NT2/D1 (cell line): ENCODE measurements around the gene KIF13A.

Experiments
- DNase-seq: peaks from one replicate; pipeline ENCODE4 v3.0.0-alpha.2; 2011; ENCODE audit warnings: low read depth, low spot score
- H3K27me3 ChIP-seq: 2 replicates; pipeline ENCODE4 v1.6.0; 2011; ENCODE audit warnings: mild to moderate bottlenecking; ENCODE audit not compliant: insufficient read length, insufficient read depth
- H3K36me3 ChIP-seq: 2 replicates; pipeline ENCODE4 v1.6.1; 2011; ENCODE audit warnings: mild to moderate bottlenecking, low read length, mixed read lengths; ENCODE audit not compliant: insufficient read depth, insufficient read length
- H3K4me1 ChIP-seq: 2 replicates; pipeline ENCODE4 v1.5.1; 2011; ENCODE audit not compliant: insufficient read depth, insufficient read length
- H3K4me3 ChIP-seq: 2 replicates; pipeline ENCODE4 v1.5.1; 2011; ENCODE audit warnings: low read depth; ENCODE audit not compliant: insufficient read length
- H3K9ac ChIP-seq: 2 replicates; pipeline ENCODE4 v1.6.0; 2011; ENCODE audit warnings: low read depth; ENCODE audit not compliant: insufficient read length
- H3K9me3 ChIP-seq: 2 replicates; pipeline ENCODE4 v1.5.1; 2011; ENCODE audit warnings: mild to moderate bottlenecking, low read length; ENCODE audit not compliant: insufficient read depth
- SUZ12 ChIP-seq: IDR thresholded peaks from 2 replicates; pipeline ENCODE4 v1.6.1; 2011; ENCODE audit not compliant: insufficient read length, insufficient read depth; ENCODE audit errors: extremely low read depth
- YY1 ChIP-seq: IDR thresholded peaks from 2 replicates; pipeline ENCODE4 v1.6.1; 2011; ENCODE audit not compliant: insufficient read length, insufficient read depth
- ZNF274 ChIP-seq: IDR thresholded peaks from 2 replicates; pipeline ENCODE4 v1.6.1; 2011; ENCODE audit warnings: mild to moderate bottlenecking, low read depth, low read length

KIF13A gene

DNA sequence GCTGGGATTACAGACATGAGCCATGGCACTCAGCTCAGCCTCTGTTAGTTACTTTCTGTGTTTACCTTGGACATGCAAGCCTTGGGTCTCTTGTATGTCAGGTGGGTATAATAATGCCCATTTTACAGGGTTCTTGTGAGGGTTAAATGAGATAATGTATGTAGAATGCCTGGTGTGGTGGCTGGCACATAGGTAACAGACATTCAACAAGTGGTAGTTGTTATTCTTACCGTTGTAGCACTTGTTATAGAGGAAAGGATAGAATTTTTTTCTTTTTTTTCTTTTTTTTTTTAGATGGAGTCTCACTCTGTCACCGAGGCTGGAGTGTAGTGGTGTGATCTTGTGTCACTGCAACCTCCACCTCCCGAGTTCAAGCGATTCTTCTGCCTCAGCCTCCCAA, 8.0 kb upstream of the KIF13A start:
- Histone ChIP-seq H3K27me3 (no peaks in the 10 kb centered on the region), H3K36me3 (no peaks in the 10 kb centered on the region), H3K4me3 (no peak overlapping the region), H3K9me3 (no peaks in the 10 kb centered on the region), H3K9ac (no peak overlapping the region), H3K4me1 (no peaks in the 10 kb centered on the region)
- TF ChIP-seq SUZ12 (no peak), ZNF274 (no peak), YY1 (no peak)
- no peak for DNase-seq

DNA sequence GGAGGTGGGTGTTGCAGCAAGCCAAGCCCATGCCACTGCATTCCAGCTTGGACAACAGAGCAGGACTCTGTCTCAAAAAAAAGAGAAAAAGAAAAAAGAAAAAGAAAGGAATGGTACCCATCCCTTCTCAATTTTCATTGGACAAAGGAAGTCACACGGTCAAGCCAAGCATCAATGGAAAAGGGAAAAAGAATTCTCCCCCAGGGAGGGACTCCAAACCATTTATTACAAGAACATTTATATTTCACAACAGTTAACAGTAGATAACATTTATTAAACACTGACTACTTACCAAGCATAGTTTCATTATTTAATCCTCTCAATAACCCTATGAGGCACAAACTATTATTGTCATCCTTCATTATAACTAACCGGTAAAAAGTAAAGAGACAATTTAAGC, 6.6 kb upstream of the KIF13A start:
- H3K9me3 ChIP-seq = no peaks in the 10 kb centered on the region
- no peaks in the 10 kb centered on the region for H3K4me1 ChIP-seq
- peaks cover 3% of the 10 kb centered on the region for H3K27me3 ChIP-seq
- no peak overlapping the region for H3K4me3 ChIP-seq
- TF ChIP-seq SUZ12 (no peak), YY1 (no peak), ZNF274 (no peak)
- H3K9ac ChIP-seq = no peak overlapping the region
- no peaks in the 10 kb centered on the region for H3K36me3 ChIP-seq
- DNase-seq = no peak

DNA sequence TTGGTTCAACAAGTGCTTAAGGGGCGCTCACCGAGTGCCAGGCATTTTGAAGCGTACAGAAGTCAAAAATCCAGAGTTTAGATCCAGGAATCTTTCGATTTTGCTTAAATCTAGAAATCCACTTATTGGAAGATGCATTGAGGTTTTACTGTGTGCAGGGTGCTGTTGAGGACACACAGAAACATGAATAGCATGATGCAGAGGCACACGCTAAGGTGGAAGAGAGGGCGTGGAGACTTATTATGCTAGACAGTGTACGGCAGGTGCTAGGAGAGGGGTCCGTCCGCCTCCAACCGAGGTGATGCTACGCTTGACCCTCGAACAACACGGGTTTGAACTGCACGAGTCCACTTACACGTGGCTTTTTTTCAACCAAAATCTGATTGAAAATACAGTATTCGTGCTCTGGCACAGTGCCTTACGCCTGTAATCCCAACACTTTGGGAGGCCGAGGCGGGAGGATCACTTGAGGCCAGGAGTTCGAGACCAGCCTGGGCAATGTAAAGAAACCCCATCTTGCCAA, 1.0 kb upstream of the KIF13A start:
- H3K9me3 ChIP-seq = no peaks in the 10 kb centered on the region
- DNase-seq = no peak
- peak overlapping the region; percentile 81 for H3K9ac ChIP-seq
- H3K4me3 ChIP-seq = peak overlapping the region; percentile 46
- H3K4me1 ChIP-seq = no peaks in the 10 kb centered on the region
- peaks cover 6% of the 10 kb centered on the region for H3K36me3 ChIP-seq
- no peak for TF ChIP-seq SUZ12
- TF ChIP-seq ZNF274 = no peak
- TF ChIP-seq YY1 = no peak
- H3K27me3 ChIP-seq = peaks cover 14% of the 10 kb centered on the region

DNA sequence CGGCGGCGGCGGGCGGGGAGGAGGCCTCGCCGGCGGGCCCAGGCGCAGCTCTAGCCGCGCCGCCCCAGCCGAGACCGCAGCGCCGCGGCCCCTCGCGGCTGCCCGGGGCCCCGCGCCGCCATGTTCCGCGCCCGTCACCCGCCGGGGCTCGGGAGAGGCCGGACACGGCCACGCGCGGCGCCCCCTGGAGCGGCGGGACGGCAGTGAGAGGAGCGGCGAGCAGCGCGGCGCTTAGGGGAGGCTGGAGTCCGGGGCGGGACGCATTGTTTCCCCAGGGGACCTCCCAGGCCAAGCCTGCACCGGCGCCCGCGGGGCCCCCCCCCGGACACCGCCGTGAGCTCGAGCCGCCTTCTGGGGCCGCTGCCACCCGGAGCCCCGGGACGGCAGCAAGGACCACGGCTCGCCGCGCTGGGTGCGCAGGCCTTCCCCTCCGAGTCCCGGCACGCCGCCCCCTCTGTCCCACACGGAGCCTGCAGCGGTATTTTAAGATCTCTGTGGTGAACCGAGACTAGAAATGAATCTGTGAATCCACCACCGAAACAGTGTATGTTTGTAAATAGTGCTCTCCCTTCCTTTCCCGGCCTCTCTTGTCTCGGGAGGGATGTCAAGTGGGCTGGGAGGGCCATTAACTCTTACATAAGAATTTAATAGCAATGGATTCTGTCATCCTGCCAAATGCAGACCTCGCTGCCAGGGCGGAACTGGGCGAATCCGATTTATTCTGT, 424 bp upstream of the KIF13A start:
- Histone ChIP-seq H3K4me1 (no peaks in the 10 kb centered on the region), H3K36me3 (peaks cover 8% of the 10 kb centered on the region), H3K9me3 (no peaks in the 10 kb centered on the region), H3K27me3 (peaks cover 14% of the 10 kb centered on the region), H3K9ac (peak overlapping the region; percentile 81), H3K4me3 (peak overlapping the region; percentile 46)
- DNase-seq = no peak
- TF ChIP-seq ZNF274 (no peak), YY1 (no peak), SUZ12 (no peak)

DNA sequence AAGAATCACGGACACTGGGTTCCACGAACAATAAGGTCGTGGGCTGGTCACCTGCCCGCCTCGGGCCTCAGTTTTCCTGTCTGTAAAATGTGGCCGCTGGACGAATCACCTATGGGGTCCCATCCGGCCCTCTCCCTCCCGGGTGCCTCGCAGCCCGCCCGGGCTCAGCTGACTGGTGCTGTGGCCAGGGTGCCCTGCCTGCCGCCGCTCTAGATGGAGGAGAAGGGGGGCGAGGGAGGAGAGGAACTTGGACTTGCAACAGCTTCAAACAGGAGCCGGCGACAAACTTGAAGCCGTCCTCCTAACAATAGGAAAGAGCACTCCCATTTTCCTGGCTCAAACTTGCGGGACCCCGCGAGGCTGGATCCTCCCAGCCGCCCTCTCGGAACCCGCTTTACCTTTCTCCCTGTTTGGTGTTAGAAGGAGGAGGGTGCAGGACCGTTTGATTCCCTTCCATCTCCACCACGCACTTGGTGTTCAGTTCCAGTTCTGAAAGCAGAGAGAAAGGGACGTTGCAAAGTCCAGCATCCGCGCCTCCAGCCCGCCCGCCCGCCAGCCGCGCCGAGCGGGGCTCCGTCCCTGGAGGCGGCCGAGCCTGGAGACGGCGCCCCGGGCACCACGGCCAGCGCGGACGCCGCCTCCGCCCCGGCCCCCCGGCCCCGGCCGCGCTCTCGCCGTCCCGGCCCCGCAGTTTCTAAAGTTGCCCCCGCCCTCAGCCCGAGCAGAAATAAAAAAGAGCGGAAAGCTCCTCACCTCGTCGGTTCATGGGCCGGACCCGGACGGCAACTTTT, 584 bp downstream of the KIF13A start:
- peak overlapping the region; percentile 62 for H3K4me3 ChIP-seq
- peaks cover 14% of the 10 kb centered on the region for H3K27me3 ChIP-seq
- peak overlapping the region; percentile 77 for H3K9ac ChIP-seq
- H3K36me3 ChIP-seq = peaks cover 11% of the 10 kb centered on the region
- H3K4me1 ChIP-seq = no peaks in the 10 kb centered on the region
- DNase-seq = no peak
- TF ChIP-seq YY1 (no peak), SUZ12 (no peak), ZNF274 (no peak)
- no peaks in the 10 kb centered on the region for H3K9me3 ChIP-seq

DNA sequence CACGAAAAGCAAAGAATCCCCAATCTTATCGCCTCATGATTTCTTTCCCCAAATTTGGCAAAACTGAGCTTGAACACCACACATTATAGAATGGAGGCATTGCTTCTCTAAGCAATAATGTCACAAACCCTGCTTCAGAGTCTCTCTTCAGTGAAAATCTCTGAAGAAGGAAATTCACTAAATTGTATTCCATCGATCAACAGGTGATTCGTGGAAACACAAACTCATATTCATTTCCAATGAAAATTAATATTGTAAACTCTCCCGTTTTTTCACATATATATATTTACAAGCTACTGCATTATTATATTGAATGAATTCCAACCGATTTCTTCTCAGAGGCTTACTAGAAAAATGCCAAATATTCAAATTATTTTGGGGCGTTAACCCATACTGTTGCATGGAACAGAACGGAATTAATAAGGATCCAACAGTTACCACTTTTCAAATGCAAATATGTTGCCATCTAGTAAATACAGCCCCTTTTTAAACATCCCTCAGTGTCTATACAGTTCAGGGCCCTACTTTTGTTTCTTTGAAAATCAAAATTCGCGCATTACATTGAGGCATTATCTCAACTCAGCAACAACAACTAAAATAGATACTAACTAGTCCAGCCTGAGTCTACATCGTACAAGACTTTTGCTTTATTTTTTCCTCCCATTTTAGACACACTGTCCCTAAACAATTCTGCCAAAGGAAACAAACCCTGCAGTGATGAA, 1.3 kb downstream of the KIF13A start:
- no peak for TF ChIP-seq SUZ12
- TF ChIP-seq YY1 = no peak
- no peak for TF ChIP-seq ZNF274
- Histone ChIP-seq H3K4me1 (no peaks in the 10 kb centered on the region), H3K9me3 (no peaks in the 10 kb centered on the region), H3K27me3 (peaks cover 14% of the 10 kb centered on the region), H3K4me3 (peak overlapping the region; percentile 62), H3K36me3 (peaks cover 14% of the 10 kb centered on the region), H3K9ac (peak overlapping the region; percentile 77)
- no peak for DNase-seq
